Effector memory CD4-positive, alpha-beta T cell (primary cell): ENCODE measurements around the gene F11R.
"Not testable (repeated sequence)": the region's sequence is repeated elsewhere in the genome, so short reads cannot be mapped to it uniquely, and the experiment has no call there.

ENCODE experiments used
- DNase-seq, 3 donors: peaks; one replicate each; pipeline ENCODE4 v3.0.0-alpha.2; 2020
- H3K27ac ChIP-seq: 2 replicates; pipeline ENCODE4 v1.7.0; 2013; ENCODE audit warnings: mild to moderate bottlenecking, low read length, moderate library complexity; ENCODE audit not compliant: insufficient read depth, poor library complexity, severe bottlenecking
- H3K27me3 ChIP-seq: replicated peaks from 2 replicates; pipeline ENCODE4 v1.7.0; 2013; ENCODE audit warnings: mild to moderate bottlenecking, low read length; ENCODE audit not compliant: insufficient read depth, control insufficient read depth, poor library complexity, severe bottlenecking
- H3K36me3 ChIP-seq: 2 replicates; pipeline ENCODE4 v1.7.0; 2013; ENCODE audit warnings: mild to moderate bottlenecking, low read length, moderate library complexity; ENCODE audit not compliant: control insufficient read depth, insufficient read depth
- H3K4me1 ChIP-seq: 2 replicates; pipeline ENCODE4 v1.7.0; 2013; ENCODE audit warnings: low read length, mild to moderate bottlenecking; ENCODE audit not compliant: control insufficient read depth, insufficient read depth, poor library complexity, severe bottlenecking
- H3K4me3 ChIP-seq: 2 replicates; pipeline ENCODE4 v1.7.0; 2013; ENCODE audit warnings: low read length, low read depth, mild to moderate bottlenecking; ENCODE audit not compliant: insufficient read depth, poor library complexity, severe bottlenecking
- H3K9me3 ChIP-seq: 2 replicates; pipeline ENCODE4 v1.7.0; 2013; ENCODE audit warnings: mild to moderate bottlenecking, low read length, moderate library complexity; ENCODE audit not compliant: control insufficient read depth

F11R gene

GRCh38 chr1:161000736-161001480 lies 20.0 kb downstream of the F11R start:
- Histone ChIP-seq H3K27ac (no peak overlapping the region), H3K4me3 (no peak overlapping the region), H3K9me3 (no peaks in the 10 kb centered on the region), H3K36me3 (peaks cover 26% of the 10 kb centered on the region), H3K27me3 (no peaks in the 10 kb centered on the region), H3K4me1 (peaks cover 5% of the 10 kb centered on the region)
- DNase-seq = no peak

GRCh38 chr1:160999376-160999775 lies 21.6 kb downstream of the F11R start:
- Histone ChIP-seq H3K4me3 (no peak overlapping the region), H3K36me3 (peaks cover 26% of the 10 kb centered on the region), H3K4me1 (peaks cover 5% of the 10 kb centered on the region), H3K9me3 (no peaks in the 10 kb centered on the region), H3K27me3 (no peaks in the 10 kb centered on the region), H3K27ac (no peak overlapping the region)
- DNase-seq = no peak

DNA sequence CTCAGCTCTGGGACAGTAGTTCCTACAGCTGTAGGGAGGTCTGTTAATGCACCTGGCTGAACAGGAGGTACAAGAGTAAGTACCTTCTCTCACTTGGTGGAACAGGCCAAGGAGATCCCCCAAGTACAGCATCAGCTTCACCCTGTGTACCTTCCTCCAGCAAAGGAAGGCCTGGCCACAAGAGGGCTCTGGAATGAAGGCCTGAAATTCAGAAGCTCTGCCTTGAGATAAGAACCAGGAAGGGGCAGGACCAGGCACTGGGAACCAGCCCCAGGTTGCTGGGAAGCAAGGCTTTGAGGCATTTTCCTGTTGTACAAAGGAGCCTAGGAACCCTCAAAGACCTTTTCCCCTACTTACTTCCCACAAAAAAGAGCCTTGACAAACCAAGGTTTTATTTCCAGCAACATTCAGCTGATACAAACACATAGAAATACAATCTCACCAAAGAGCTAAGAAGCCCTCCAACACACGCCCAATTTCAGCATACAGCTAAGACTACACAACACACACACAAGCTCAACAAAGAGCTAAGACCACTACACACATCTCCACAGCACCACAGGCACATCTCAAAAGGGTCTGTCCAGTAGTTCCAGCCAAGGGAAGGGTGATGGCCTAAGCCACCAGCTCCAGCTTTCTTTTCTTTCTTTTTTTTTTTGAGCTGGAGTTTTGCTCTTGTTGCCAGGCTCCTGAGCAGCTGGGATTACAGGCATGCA lies 23.5 kb downstream of the F11R start:
- no peaks in the 10 kb centered on the region for H3K27me3 ChIP-seq
- H3K36me3 ChIP-seq = peaks cover 26% of the 10 kb centered on the region
- no peak overlapping the region for H3K4me3 ChIP-seq
- peak in 1 of 3 donors; percentile 23 for DNase-seq
- H3K4me1 ChIP-seq = peaks cover 5% of the 10 kb centered on the region
- H3K9me3 ChIP-seq = no peaks in the 10 kb centered on the region
- H3K27ac ChIP-seq = no peak overlapping the region

DNA sequence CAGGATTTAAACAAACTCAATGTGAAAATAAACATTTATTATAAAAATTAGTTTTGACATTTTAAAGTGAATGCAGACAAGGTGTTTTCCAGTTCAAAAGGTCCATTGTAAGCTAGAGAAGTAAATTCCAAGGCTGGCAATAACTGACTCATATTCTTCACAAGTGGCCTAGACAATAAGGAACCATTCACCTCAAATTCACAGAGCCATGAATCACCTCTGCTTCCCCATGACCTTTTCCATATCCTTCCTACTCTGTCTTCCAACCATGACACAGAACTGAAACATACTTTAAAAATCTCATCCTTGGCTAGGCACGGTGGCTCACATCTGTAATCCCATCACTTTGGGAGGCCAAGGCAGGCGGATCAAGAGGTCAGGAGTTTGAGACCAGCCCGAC lies 24.8 kb downstream of the F11R start:
- peaks cover 5% of the 10 kb centered on the region for H3K4me1 ChIP-seq
- H3K36me3 ChIP-seq = peaks cover 26% of the 10 kb centered on the region
- DNase-seq = no peak
- no peak overlapping the region for H3K4me3 ChIP-seq
- H3K9me3 ChIP-seq = no peaks in the 10 kb centered on the region
- no peak overlapping the region for H3K27ac ChIP-seq
- no peaks in the 10 kb centered on the region for H3K27me3 ChIP-seq

GRCh38 chr1:160993544-160994193 lies 27.3 kb downstream of the F11R start:
- Histone ChIP-seq H3K27me3 (no peaks in the 10 kb centered on the region), H3K4me1 (peaks cover 8% of the 10 kb centered on the region), H3K4me3 (no peak overlapping the region), H3K27ac (no peak overlapping the region), H3K9me3 (no peaks in the 10 kb centered on the region), H3K36me3 (peaks cover 6% of the 10 kb centered on the region)
- no peak for DNase-seq

- not testable (repeated sequence) for H3K4me3 ChIP-seq, H3K27me3 ChIP-seq, H3K27ac ChIP-seq, H3K9me3 ChIP-seq, H3K4me1 ChIP-seq, H3K36me3 ChIP-seq, DNase-seq
Observed at GRCh38 chr1:160992036-160992435, 28.9 kb downstream of the F11R start.

GRCh38 chr1:160987359-160988050 lies 33.4 kb downstream of the F11R start:
- no peak for DNase-seq
- H3K4me3 ChIP-seq = no peak overlapping the region
- H3K9me3 ChIP-seq = no peaks in the 10 kb centered on the region
- no peak overlapping the region for H3K27ac ChIP-seq
- no peaks in the 10 kb centered on the region for H3K27me3 ChIP-seq
- peaks cover 3% of the 10 kb centered on the region for H3K4me1 ChIP-seq
- H3K36me3 ChIP-seq = no peaks in the 10 kb centered on the region

DNA sequence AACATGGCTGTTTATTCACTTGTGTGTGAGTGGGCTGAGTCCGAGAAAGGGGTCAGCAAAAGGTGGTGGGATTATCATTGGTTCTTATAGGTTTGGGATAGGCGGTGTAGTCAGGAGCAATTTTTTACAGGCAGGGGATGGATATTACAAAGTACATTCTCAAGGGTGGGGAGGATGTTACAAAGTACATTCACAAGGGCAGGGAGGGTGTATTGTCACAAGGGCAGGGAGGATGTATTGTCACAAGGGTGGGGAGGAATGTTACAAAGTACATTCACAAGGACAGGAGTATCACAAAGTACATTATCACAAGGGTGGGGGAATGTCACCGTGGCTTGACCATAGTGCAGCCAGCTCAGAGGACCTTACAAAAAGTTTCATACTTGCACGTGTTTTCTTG lies 35.2 kb downstream of the F11R start:
- H3K27ac ChIP-seq = no peak overlapping the region
- no peak for DNase-seq

GRCh38 chr1:160981584-160982411 lies 39.2 kb downstream of the F11R start:
- no peak for DNase-seq
- no peak overlapping the region for H3K27ac ChIP-seq
- peaks cover 15% of the 10 kb centered on the region for H3K27me3 ChIP-seq
- peaks cover 8% of the 10 kb centered on the region for H3K4me1 ChIP-seq
- H3K4me3 ChIP-seq = peak overlapping the region; percentile 28
- no peaks in the 10 kb centered on the region for H3K36me3 ChIP-seq
- no peaks in the 10 kb centered on the region for H3K9me3 ChIP-seq

More for the DNA sequence above, 35.2 kb downstream of the F11R start:
- H3K36me3 ChIP-seq = no peaks in the 10 kb centered on the region
- no peaks in the 10 kb centered on the region for H3K9me3 ChIP-seq
- H3K4me3 ChIP-seq = no peak overlapping the region
- peaks cover 11% of the 10 kb centered on the region for H3K4me1 ChIP-seq
- H3K27me3 ChIP-seq = peaks cover 14% of the 10 kb centered on the region
